Loucy (cell line): ENCODE measurements around the gene MEF2A.

Experiments
- CTCF ChIP-seq: fragments of 200-600 bp; sonication (generic); conservative IDR thresholded peaks from 2 replicates; pipeline ENCODE4 v1.5.1; 2014; ENCODE audit warnings: mild to moderate bottlenecking, antibody characterized with exemption, low read length
- EZH2phosphoT487 ChIP-seq: fragments of 200-600 bp; IDR thresholded peaks from 2 replicates; pipeline ENCODE4 v1.6.1; 2018; ENCODE audit warnings: antibody characterized with exemption, mild to moderate bottlenecking, moderate library complexity, borderline replicate concordance

GRCh38 chr15:99565299-99566156, at the start of gene MEF2A:
- TF ChIP-seq CTCF (no peak), EZH2phosphoT487 (no peak)
